HEK293 (cell line): ENCODE data around the gene DST.

Source experiments
- CTCF ChIA-PET: fragments of 350-600 bp; formaldehyde crosslinking; extraction: SDS; loops from one replicate; lab custom pipeline; 2021; ENCODE audit warnings: antibody characterized with exemption; lab: Yijun Ruan, JAX
- POLR2A ChIA-PET: fragments of 300-600 bp; formaldehyde crosslinking; extraction: SDS; loops from one replicate; lab custom pipeline; 2020; ENCODE audit warnings: antibody characterized with exemption, inconsistent platforms; lab: Yijun Ruan, JAX
- H3K27ac ChIP-seq: fragments of 200-500 bp; sonication (Bioruptor generic); 2 replicates; pipeline ENCODE4 v1.5.1; 2014; ENCODE audit warnings: low read depth, low read length, control low read depth, inconsistent platforms; ENCODE audit errors: extremely low read depth
- H3K36me3 ChIP-seq, 2 experiments: fragments of 200-500 bp in 1 of 2; sonication (Bioruptor generic) in 1 of 2; 1 replicate in 1 of 2; 2 replicates in 1 of 2; pipeline ENCODE4 v1.5.1; 2014 to 2017; ENCODE audit warnings: inconsistent platforms in 2 of 2, low read length in 2 of 2; ENCODE audit not compliant: control insufficient read depth in 2 of 2, insufficient read depth in 1 of 2
- H3K4me1 ChIP-seq: fragments of 200-500 bp; sonication (Bioruptor generic); 2 replicates; pipeline ENCODE4 v1.5.1; 2014; ENCODE audit warnings: mild to moderate bottlenecking, low read length, inconsistent platforms; ENCODE audit not compliant: control insufficient read depth, insufficient read depth
- H3K4me3 ChIP-seq: 2 replicates; pipeline ENCODE4 v1.5.1; 2011; ENCODE audit warnings: low read depth, mild to moderate bottlenecking, control low read depth, low read length, moderate library complexity
- H3K9me3 ChIP-seq: fragments of 200-500 bp; sonication (Bioruptor generic); 2 replicates; pipeline ENCODE4 v1.5.1; 2014; ENCODE audit warnings: low read depth, low read length, inconsistent platforms; ENCODE audit not compliant: control insufficient read depth, insufficient read depth
- BCL11A ChIP-seq: fragments of 450-650 bp; formaldehyde crosslinking; IDR thresholded peaks from 2 replicates; pipeline ENCODE4 v1.5.1; 2016; ENCODE audit warnings: low read depth, missing biosample characterization, missing genetic modification characterization
- IKZF3 ChIP-seq: fragments of 450-650 bp; IDR thresholded peaks from 2 replicates; pipeline ENCODE4 v1.5.0; 2018; ENCODE audit warnings: missing biosample characterization, mild to moderate bottlenecking, missing genetic modification characterization, moderate library complexity
- KLF8 ChIP-seq: fragments of 450-650 bp; formaldehyde crosslinking; IDR thresholded peaks from 2 replicates; pipeline ENCODE4 v1.5.1; 2016; ENCODE audit warnings: missing biosample characterization, missing genetic modification characterization
- PRDM1 ChIP-seq: fragments of 450-650 bp; formaldehyde crosslinking; IDR thresholded peaks from 2 replicates; pipeline ENCODE4; 2016; ENCODE audit warnings: missing biosample characterization, missing genetic modification characterization
- SCRT2 ChIP-seq: fragments of 450-650 bp; formaldehyde crosslinking; IDR thresholded peaks from 2 replicates; pipeline ENCODE4 v1.5.1; 2016; ENCODE audit warnings: missing biosample characterization, missing genetic modification characterization
- TCF7L2 ChIP-seq: IDR thresholded peaks from 2 replicates; pipeline ENCODE4 v1.6.1; 2011; ENCODE audit warnings: low read depth, mild to moderate bottlenecking, inconsistent platforms, low read length, moderate library complexity, borderline replicate concordance
- TSHZ1 ChIP-seq: fragments of 450-650 bp; formaldehyde crosslinking; IDR thresholded peaks from 2 replicates; pipeline ENCODE4 v1.5.1; 2016; ENCODE audit warnings: missing biosample characterization, missing genetic modification characterization, borderline replicate concordance
- ZBTB1 ChIP-seq: fragments of 450-650 bp; formaldehyde crosslinking; IDR thresholded peaks from 2 replicates; pipeline ENCODE4 v1.5.1; 2016; ENCODE audit warnings: missing biosample characterization, missing genetic modification characterization
- ZBTB44 ChIP-seq: fragments of 450-650 bp; IDR thresholded peaks from 2 replicates; pipeline ENCODE4 v1.5.1; 2018; ENCODE audit warnings: missing biosample characterization, mild to moderate bottlenecking, missing genetic modification characterization
- ZFP3 ChIP-seq: fragments of 450-650 bp; formaldehyde crosslinking; IDR thresholded peaks from 2 replicates; pipeline ENCODE4 v1.5.1; 2016; ENCODE audit warnings: low read depth, missing biosample characterization, missing genetic modification characterization
- ZNF138 ChIP-seq: fragments of 450-650 bp; formaldehyde crosslinking; IDR thresholded peaks from 2 replicates; pipeline ENCODE4 v1.5.1; 2016; ENCODE audit warnings: missing biosample characterization, missing genetic modification characterization, borderline replicate concordance
- ZNF426 ChIP-seq: fragments of 450-650 bp; formaldehyde crosslinking; IDR thresholded peaks from 2 replicates; pipeline ENCODE4 v1.5.1; 2017; ENCODE audit warnings: missing biosample characterization, missing genetic modification characterization, mild to moderate bottlenecking, inconsistent platforms, moderate library complexity
- ZNF521 ChIP-seq: fragments of 450-650 bp; formaldehyde crosslinking; IDR thresholded peaks from 2 replicates; pipeline ENCODE4 v1.5.1; 2017; ENCODE audit warnings: missing biosample characterization, mild to moderate bottlenecking, missing genetic modification characterization
- ZNF544 ChIP-seq: fragments of 450-650 bp; formaldehyde crosslinking; IDR thresholded peaks from 2 replicates; pipeline ENCODE4 v1.5.0; 2017; ENCODE audit warnings: missing biosample characterization, missing genetic modification characterization
- ZNF555 ChIP-seq: fragments of 450-650 bp; formaldehyde crosslinking; conservative IDR thresholded peaks from 2 replicates; pipeline ENCODE4 v1.5.1; 2017; ENCODE audit warnings: missing biosample characterization, mild to moderate bottlenecking, missing genetic modification characterization, inconsistent platforms
- ZNF610 ChIP-seq: fragments of 450-650 bp; formaldehyde crosslinking; IDR thresholded peaks from 2 replicates; pipeline ENCODE4 v1.5.1; 2016; ENCODE audit warnings: missing biosample characterization, missing genetic modification characterization, borderline replicate concordance
- ZSCAN18 ChIP-seq: fragments of 450-650 bp; formaldehyde crosslinking; IDR thresholded peaks from 2 replicates; pipeline ENCODE4 v1.5.1; 2016; ENCODE audit warnings: missing biosample characterization, missing genetic modification characterization
- TF ChIP-seq, protein P1 (sequence below): fragments of 450-650 bp; formaldehyde crosslinking; IDR thresholded peaks from 2 replicates; pipeline ENCODE4 v1.5.1; 2016; ENCODE audit warnings: missing biosample characterization, missing genetic modification characterization
- TF ChIP-seq, protein P2 (sequence below): fragments of 450-650 bp; formaldehyde crosslinking; IDR thresholded peaks from 2 replicates; pipeline ENCODE4 v1.5.1; 2016; ENCODE audit warnings: missing biosample characterization, missing genetic modification characterization

DST gene

GRCh38 chr6:56608332-56608731, 34.4 kb downstream of the DST start:
- CTCF ChIA-PET, result interaction anchor here (0.5 to 4.1 kb wide), 9 partner anchors 8 to 654 kb away, joined by 3 to 24 read pairs (median 4); no protein-coding TSS in a partner anchor
- Histone ChIP-seq H3K36me3 (peaks cover 0 to 15% of the 10 kb centered on the region in 2 experiments; a peak in 2 of 3 replicates), H3K9me3 (no peaks in the 10 kb centered on the region), H3K4me3 (no peak overlapping the region), H3K4me1 (no peaks in the 10 kb centered on the region), H3K27ac (no peak overlapping the region)
- POLR2A ChIA-PET, result no interaction called here
- TF ChIP-seq ZNF521 (tag by site-specific recombination), result no peak
- TF ChIP-seq ZFP3 (tag by site-specific recombination), result no peak
- TF ChIP-seq PRDM1 (tag by site-specific recombination), result no peak
- no peak for TF ChIP-seq ZNF555
- TF ChIP-seq TSHZ1 (tag by site-specific recombination), result no peak
- TF ChIP-seq ZNF426 (tag by site-specific recombination), result no peak
- no peak for TF ChIP-seq ZBTB44 (tag by site-specific recombination)
- TF ChIP-seq, all 188 proteins: peak for 0

DNA sequence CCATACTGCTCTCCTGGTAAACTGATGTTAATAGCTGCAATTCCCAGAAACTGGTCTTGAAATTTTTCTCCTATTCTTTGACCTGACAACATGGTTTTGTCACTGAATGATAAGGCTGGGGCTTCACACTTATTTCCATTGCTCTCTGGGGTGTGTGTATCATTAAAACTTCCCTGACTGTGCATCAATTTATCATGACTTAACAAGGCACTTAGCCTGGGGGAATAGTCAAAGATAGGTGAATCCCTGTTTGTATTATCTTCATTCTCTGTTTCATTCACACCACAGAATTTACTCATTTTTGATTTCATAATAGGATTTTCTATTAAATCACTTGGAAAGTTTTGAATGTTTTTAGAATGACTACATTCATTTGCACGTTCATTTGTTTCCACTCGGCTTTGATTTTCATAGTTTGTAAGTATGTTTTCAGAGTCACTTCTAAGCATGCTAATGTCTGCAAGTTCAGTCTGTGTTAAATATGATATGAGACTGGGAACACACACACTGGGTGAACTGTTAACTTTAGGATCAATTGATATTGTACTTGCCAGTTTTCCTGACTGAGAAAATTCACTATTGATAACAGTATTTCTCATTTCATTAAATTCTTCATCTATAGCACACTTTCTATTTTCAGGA, 35.5 kb downstream of the DST start:
- TF ChIP-seq ZSCAN18 (tag by site-specific recombination) (no peak), IKZF3 (tag by site-specific recombination) (no peak), ZNF426 (tag by site-specific recombination) (no peak), KLF8 (no peak), ZNF610 (tag by site-specific recombination) (no peak), ZBTB1 (tag by site-specific recombination) (no peak), ZNF138 (tag by site-specific recombination) (no peak), ZNF544 (tag by site-specific recombination) (no peak), TCF7L2 (no peak), BCL11A (tag by site-specific recombination) (no peak), SCRT2 (tag by site-specific recombination) (no peak)
- TF ChIP-seq, protein P1, sequence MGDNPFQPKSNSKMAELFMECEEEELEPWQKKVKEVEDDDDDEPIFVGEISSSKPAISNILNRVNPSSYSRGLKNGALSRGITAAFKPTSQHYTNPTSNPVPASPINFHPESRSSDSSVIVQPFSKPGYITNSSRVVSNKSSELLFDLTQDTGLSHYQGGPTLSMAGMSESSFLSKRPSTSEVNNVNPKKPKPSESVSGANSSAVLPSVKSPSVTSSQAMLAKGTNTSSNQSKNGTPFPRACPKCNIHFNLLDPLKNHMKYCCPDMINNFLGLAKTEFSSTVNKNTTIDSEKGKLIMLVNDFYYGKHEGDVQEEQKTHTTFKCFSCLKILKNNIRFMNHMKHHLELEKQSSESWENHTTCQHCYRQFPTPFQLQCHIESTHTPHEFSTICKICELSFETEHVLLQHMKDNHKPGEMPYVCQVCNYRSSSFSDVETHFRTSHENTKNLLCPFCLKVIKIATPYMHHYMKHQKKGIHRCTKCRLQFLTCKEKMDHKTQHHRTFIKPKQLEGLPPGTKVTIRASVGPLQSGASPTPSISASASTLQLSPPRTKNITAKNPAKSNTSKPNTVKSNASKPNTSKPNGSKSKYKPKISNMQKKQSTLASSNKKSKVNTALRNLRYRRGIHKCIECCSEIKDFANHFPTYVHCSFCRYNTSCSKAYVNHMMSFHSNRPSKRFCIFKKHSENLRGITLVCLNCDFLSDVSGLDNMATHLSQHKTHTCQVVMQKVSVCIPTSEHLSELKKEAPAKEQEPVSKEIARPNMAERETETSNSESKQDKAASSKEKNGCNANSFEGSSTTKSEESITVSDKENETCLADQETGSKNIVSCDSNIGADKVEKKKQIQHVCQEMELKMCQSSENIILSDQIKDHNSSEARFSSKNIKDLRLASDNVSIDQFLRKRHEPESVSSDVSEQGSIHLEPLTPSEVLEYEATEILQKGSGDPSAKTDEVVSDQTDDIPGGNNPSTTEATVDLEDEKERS, result no peak
- TF ChIP-seq, protein P2, sequence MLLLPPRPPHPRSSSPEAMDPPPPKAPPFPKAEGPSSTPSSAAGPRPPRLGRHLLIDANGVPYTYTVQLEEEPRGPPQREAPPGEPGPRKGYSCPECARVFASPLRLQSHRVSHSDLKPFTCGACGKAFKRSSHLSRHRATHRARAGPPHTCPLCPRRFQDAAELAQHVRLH (tag by site-specific recombination), result no peak
- TF ChIP-seq, all 188 proteins: peak for 0
- Histone ChIP-seq H3K4me1 (no peaks in the 10 kb centered on the region), H3K27ac (no peak overlapping the region), H3K4me3 (no peak overlapping the region), H3K9me3 (no peaks in the 10 kb centered on the region), H3K36me3 (peaks cover under 1 to 23% of the 10 kb centered on the region in 2 experiments; a peak in 2 of 3 replicates)
- ChIA-PET CTCF (interaction anchor here (1.0 to 4.1 kb wide), 4 partner anchors 10 to 30 kb away, joined by 4 to 24 read pairs (median 12); no protein-coding TSS in a partner anchor), POLR2A (no interaction called here)
